ENCODE results near the gene SHF. TPM values are rescaled to one million over a fixed set of nuclear protein-coding genes. Genes with fewer than 3 reads are reported as not detected.

The SHF gene
- total RNA-seq, 1 donor from 2014 or later = 4.4 TPM

DNA sequence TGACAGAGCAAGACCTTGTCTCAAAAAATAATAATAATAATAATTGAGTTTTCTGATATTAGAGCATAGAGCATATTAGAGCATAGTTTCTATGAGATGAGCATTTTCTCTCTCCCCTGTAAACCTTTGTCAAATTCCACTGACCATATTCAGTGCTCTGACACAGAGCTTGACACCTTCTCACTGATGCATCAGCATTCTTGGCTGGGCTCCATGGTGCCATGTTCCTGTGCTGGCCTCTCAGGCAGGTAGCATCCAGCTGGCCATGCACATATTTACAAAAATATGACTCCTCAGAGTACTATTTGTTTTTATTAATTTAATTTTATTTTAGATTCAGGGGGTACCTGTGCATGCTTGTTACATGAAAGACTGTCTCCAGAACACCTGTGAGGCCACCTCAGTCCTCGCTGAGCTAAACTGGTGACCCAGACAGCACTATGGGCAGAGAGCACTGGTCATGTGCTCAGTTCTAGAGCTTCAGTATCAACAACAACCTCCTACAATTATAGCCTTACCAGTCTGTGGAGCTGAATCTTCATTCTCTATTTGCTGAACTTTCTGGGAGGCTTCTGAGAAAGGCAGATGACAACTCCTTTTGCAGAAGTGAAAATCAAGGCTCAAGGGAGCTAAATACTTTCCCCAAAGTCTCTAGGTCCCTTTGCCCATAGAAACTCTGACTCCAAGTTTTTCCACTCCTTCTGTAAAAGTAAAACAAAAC is 42.6 kb upstream of the SHF start:
- peaks cover 16% of the 10 kb centered on the region for H3K4me1 ChIP-seq
- H3K36me3 ChIP-seq = no peaks in the 10 kb centered on the region
- H3K27me3 ChIP-seq (ENCODE audit: low read depth) = no peaks in the 10 kb centered on the region
- H3K9me3 ChIP-seq (replicated peaks) = peaks cover 20% of the 10 kb centered on the region
- H3K27ac ChIP-seq (replicated peaks) = no peak overlapping the region
- DNase-seq = no peak
- TF ChIP-seq, protein P1, sequence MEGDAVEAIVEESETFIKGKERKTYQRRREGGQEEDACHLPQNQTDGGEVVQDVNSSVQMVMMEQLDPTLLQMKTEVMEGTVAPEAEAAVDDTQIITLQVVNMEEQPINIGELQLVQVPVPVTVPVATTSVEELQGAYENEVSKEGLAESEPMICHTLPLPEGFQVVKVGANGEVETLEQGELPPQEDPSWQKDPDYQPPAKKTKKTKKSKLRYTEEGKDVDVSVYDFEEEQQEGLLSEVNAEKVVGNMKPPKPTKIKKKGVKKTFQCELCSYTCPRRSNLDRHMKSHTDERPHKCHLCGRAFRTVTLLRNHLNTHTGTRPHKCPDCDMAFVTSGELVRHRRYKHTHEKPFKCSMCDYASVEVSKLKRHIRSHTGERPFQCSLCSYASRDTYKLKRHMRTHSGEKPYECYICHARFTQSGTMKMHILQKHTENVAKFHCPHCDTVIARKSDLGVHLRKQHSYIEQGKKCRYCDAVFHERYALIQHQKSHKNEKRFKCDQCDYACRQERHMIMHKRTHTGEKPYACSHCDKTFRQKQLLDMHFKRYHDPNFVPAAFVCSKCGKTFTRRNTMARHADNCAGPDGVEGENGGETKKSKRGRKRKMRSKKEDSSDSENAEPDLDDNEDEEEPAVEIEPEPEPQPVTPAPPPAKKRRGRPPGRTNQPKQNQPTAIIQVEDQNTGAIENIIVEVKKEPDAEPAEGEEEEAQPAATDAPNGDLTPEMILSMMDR (IDR thresholded peaks at IDR 0.05; ENCODE audit: borderline replicate concordance) = no peak
- H3K4me3 ChIP-seq = no peak overlapping the region
- intact Hi-C loops (cut with micrococcal nuclease) = no loop called here

DNA sequence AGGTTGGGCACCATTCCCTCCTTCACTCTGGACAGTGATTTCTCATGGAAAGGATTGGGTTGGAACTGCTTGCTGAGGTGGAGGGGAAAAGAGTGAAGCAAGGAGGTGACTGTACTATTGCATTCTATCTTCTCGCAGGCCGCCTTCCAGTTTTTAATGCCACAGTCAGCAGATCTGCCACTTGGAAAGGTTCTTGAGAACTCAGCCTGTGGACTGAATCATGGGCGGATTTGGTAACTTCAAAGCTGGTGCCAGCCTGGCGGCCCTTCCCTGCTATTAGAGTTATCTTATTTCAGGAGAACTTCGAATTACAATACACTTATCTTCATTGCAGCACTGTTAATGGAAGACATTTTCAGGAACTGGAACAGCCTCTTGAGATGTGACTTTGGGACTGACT is 41.2 kb upstream of the SHF start:
- TF ChIP-seq, protein P1 (IDR thresholded peaks at IDR 0.05; ENCODE audit: borderline replicate concordance) = no peak
- Histone ChIP-seq H3K4me1 (peaks cover 16% of the 10 kb centered on the region), H3K9me3 (replicated peaks) (peaks cover 5% of the 10 kb centered on the region), H3K4me3 (no peak overlapping the region), H3K27ac (replicated peaks) (no peak overlapping the region), H3K27me3 (ENCODE audit: low read depth) (no peaks in the 10 kb centered on the region), H3K36me3 (no peaks in the 10 kb centered on the region)
- intact Hi-C loops (cut with micrococcal nuclease) = no loop called here
- DNase-seq = no peak

DNA sequence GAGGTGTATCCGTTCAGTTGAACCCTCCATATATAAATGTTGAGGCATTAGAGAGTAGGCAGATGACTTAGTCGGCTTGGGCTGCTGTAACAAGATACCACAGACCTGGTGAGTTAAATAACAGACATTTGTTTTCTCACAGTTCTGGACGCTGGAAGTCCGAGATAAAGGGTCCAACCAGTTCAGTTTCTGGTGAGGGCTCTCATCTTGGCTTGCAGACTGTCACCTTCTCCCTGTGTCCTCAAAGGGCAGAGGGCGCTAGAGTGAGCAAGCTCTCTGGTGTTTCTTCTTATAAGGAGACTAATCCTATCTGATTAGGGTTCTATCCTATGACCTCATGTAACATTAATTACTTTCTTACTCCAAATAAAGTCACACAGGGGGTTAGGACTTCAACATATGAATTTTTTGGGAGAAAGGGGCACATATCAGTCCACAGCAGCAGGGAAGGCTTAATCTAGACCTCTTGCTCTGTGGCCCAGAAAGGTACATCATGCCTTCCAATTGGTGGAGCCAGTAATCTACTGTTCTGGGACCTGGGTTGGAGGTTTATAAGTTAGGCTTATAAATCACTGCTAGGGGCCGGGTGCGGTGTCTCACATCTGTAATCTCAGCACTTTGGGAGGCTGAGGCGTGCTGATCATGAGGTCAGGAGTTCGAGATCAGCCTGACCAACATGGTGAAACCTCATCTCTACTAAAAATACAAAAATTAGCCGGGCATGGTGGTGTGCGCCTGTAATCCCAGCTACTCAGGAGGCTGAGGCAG is 37.9 kb upstream of the SHF start:
- intact Hi-C loops (cut with micrococcal nuclease) = no loop called here
- H3K4me3 ChIP-seq = no peak overlapping the region

DNA sequence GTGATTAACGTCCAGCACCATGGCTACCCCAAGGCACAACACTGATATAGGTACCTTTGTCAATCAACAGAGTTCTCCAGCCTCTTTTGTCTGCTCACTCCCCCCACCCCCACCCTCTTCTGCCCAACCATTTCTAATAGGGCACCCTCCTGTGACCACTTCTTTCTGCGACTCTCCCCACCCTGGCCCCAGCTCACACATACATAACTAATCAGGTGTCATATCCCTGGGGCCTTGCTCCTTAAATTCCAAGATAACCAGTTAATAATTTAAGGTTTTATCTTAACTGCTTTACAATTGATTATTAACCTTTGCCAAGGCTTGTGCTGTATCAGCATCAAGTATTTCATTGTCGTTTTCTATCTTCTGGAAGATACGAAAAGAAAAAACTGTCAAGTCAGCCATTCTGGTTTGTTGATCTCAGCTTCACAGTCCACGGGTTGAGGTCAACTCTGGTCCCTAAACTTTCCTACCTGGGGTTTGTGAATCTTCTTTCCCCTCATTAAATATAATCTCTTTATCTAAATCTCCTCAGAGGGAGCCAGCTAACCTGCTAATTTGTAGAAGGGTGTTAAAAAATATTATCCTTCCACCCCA is 37.0 kb upstream of the SHF start:
- intact Hi-C loops (cut with micrococcal nuclease) = no loop called here
- peaks cover 10% of the 10 kb centered on the region for H3K27me3 ChIP-seq (ENCODE audit: low read depth)

More for the DNA sequence above, 37.9 kb upstream of the SHF start:
- Histone ChIP-seq H3K4me1 (peaks cover 4% of the 10 kb centered on the region), H3K36me3 (no peaks in the 10 kb centered on the region), H3K9me3 (replicated peaks) (no peaks in the 10 kb centered on the region), H3K27ac (replicated peaks) (no peak overlapping the region), H3K27me3 (ENCODE audit: low read depth) (peaks cover 10% of the 10 kb centered on the region)
- DNase-seq = no peak
- TF ChIP-seq, protein P1 (IDR thresholded peaks at IDR 0.05; ENCODE audit: borderline replicate concordance) = no peak

DNA sequence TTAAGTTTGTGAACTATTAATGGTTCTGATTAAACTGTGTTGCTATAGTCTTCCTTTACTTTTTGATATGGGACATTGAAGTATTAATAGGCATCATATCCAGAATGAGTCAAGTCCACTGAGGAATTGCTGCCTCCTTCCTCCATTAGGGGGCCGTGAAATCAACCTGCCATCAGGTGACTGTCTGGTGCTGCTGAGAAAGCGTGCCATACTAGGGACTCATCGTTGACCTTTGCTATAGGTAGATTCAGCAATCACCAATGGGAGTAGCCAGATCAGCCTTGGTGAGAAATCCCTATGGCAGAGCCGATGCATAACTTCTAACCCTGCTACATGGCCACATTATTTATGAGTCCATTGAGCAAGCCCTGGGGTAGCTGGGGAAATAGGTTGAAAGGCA is 34.2 kb upstream of the SHF start:
- Histone ChIP-seq H3K4me1 (no peaks in the 10 kb centered on the region), H3K9me3 (replicated peaks) (no peaks in the 10 kb centered on the region), H3K4me3 (no peak overlapping the region), H3K36me3 (no peaks in the 10 kb centered on the region), H3K27ac (replicated peaks) (no peak overlapping the region), H3K27me3 (ENCODE audit: low read depth) (peaks cover 17% of the 10 kb centered on the region)
- no peak for DNase-seq
- TF ChIP-seq, protein P1 (IDR thresholded peaks at IDR 0.05; ENCODE audit: borderline replicate concordance) = no peak
- intact Hi-C loops (cut with micrococcal nuclease) = no loop called here

More for the DNA sequence above, 37.0 kb upstream of the SHF start:
- H3K36me3 ChIP-seq = no peaks in the 10 kb centered on the region
- H3K4me1 ChIP-seq = no peaks in the 10 kb centered on the region
- no peak overlapping the region for H3K27ac ChIP-seq (replicated peaks)
- TF ChIP-seq, protein P1 (IDR thresholded peaks at IDR 0.05; ENCODE audit: borderline replicate concordance) = no peak
- no peaks in the 10 kb centered on the region for H3K9me3 ChIP-seq (replicated peaks)
- DNase-seq = no peak
- no peak overlapping the region for H3K4me3 ChIP-seq

All from left ventricle myocardium inferior (tissue), 1 donor.